Stimulated activated CD8-positive, alpha-beta memory T cell treated with anti-CD3 and anti-CD28 coated beads, Interleukin-2, amount 100 ng/mL, for 1 hour (primary cell): ENCODE data around the gene PNPLA3.
A peak's percentile ranks its signal among the peaks of the same experiment; 100 is the strongest.

Experiments
- DNase-seq, 2 donors: peaks; one replicate each; pipeline ENCODE4 v3.0.0-alpha.2; 2020; ENCODE audit warnings: low read depth in 2 of 2

The PNPLA3 gene

DNA sequence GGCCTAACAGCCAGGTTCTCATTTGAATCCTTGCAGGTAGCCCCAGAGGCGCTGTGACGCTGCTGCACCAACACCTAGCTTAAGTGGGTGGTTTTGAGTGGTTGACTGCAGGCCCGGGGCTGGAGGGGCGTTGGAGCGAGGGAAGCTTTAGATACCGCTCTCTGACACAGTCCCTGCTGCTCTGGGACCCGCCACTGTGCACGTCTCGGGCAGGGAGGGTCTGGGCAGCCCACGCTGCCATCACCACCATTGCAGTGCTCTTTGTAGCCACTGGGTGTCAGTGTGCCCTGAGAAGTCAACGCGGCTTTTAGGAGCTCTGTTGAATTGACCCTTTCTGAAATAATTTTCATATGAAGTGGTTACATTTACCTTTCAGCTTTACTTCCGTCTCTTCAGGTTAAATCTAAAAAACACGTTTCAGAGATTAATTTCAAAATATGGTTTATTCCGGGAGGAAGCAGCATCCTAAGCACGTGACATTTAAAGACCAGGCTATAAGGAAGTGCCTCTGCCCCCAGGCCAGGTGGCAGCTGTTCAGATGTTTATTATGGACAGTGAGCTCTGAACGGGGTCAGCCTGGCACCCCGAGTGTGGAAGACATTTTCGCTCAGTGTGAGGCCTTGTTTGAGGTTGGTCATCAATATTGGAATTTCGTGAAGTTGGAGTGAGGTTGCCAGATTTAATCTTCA is 69.6 kb downstream of the PNPLA3 start:
- peak; percentile 16 to 22 for DNase-seq

- no peak for DNase-seq
Measured at GRCh38 chr22:43994006-43994405, 70.4 kb downstream of the PNPLA3 start.

GRCh38 chr22:43994416-43994815 is 70.8 kb downstream of the PNPLA3 start:
- DNase-seq, result no peak

DNA sequence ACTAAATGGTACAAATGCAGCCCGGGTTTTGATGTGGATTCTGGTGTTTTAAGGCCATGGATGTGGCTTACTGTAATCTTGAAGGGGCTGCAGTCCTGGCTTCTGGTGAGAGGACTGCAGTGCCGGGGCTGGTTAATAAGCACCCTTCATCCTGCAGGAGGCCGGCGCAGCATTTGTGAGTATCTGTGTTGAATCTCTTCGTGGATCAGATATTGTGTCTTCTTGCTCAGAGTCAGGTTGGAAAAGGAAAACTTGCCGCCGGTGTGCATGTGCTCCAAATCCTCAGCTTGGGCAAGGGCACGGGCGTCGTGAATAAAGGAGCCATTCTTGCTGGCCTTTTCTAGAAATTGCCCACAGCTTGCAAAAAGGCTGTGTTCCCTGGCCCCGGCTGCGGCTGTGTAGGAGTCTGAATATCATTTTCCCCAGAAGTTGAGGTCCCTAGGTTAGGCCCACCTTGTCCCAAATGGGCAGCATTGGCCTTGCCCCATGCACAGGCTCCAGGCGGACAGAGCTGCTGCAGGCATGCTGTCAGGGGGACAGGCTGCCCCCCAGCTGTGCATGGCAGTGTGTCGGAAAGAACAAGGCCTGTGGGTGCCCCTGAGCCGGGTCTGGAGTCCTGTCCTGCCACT is 71.6 kb downstream of the PNPLA3 start:
- DNase-seq, result no peak

DNA sequence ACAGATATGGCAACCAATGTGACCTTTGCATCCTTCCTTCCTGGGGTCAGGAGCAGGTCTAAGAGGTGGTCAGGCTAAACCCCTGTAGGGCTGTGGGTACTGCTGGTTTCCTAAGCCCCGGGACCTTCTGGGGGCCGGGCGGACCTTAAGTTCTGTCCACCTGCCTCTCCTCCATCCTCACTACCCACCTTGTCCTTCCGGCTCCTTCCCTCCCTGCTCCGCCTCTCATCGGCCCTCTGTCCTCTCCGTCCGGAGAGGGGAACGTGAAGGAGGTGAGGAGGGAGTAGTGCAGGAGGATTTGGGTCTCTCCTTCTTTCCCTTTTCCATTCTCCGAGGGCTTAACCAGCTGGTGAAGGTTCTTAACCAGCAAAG is 72.2 kb downstream of the PNPLA3 start:
- no peak for DNase-seq

DNA sequence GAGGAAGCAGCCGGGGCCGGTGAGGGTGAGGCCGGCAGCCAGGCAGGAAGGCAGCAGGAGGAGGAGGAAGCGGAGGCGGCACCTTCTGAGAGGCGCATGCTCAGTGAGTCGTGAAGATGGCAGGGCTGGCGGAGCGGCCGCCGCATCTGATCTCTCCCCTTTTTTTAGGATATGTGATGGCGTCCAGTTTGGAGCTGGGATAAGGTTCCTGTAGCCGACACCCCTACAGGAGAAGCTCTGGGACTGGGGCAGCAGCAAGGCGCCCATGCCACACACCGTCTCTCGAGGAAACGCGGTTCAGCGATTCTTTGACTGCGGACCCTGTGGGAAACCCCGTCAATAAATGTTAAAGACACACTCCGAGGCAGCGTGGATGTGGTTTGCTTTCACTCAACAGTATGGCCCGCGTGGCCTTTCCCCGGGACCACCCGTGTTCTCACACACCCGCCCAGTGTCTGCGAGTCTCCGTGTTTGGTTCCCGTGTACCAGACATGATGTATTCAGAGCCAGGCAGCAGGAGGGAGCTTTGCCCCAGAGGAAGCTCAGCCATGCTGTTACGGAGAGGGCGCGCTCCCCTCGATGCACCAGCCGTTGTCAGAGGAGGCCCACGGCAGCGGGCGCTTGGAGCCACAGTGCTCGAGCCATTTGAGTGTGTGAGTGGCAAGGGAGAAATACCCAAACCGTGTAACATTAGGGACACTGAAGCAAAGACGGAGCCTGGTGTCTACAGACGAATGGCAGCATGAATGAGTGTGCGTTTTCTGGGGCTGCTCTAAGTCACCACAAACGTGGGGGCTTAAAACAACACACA is 72.8 kb downstream of the PNPLA3 start:
- peak; percentile 37 to 48 for DNase-seq

DNA sequence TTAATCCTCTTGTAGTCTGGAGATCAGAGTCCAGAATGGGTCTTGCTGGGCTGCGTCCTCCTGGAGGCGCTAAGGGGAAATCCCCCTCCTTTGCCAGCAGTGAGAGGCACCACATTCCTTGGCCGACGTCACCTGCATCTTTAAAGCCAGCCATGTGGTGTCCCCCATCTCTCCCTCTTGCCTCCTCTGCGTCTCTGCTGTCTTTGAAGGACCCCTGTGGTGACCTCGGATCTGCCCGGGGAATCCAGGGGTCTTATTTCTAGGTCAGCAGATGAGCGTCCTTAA is 73.3 kb downstream of the PNPLA3 start:
- no peak for DNase-seq
